ENCODE data around the gene PUS1.

PUS1 gene

GRCh38 chr12:131980263-131980662 is 51.2 kb downstream of the PUS1 start:
- TF ChIP-seq CTCF (IDR thresholded peaks at IDR 0.05; ENCODE audit: low read depth, low read length) = peak; percentile 2
- TF ChIP-seq MYC (IDR thresholded peaks at IDR 0.05; ENCODE audit: low read depth, low read length) = no peak
- no peak for DNase-seq (ENCODE audit: low read depth)
- H3K4me3 ChIP-seq (ENCODE audit: low read depth, low read length) = no peak overlapping the region

- no peak overlapping the region for H3K4me3 ChIP-seq (ENCODE audit: low read depth, low read length)
- TF ChIP-seq POLR2A (IDR thresholded peaks at IDR 0.05; ENCODE audit: extremely low read depth, insufficient read length) = no peak
- no peak for DNase-seq (ENCODE audit: low read depth)
Measured at GRCh38 chr12:131981388-131981787, 52.3 kb downstream of the PUS1 start.

GRCh38 chr12:131982041-131982440 is 53.0 kb downstream of the PUS1 start:
- TF ChIP-seq CTCF (IDR thresholded peaks at IDR 0.05; ENCODE audit: low read depth, low read length) (no peak), MYC (IDR thresholded peaks at IDR 0.05; ENCODE audit: low read depth, low read length) (no peak)
- DNase-seq (ENCODE audit: low read depth) = no peak
- H3K4me3 ChIP-seq (ENCODE audit: low read depth, low read length) = no peak overlapping the region

GRCh38 chr12:131983026-131983425 is 54.0 kb downstream of the PUS1 start:
- no peak overlapping the region for H3K4me3 ChIP-seq (ENCODE audit: low read depth, low read length)
- TF ChIP-seq CTCF (IDR thresholded peaks at IDR 0.05; ENCODE audit: low read depth, low read length) (no peak), MAX (IDR thresholded peaks at IDR 0.05; ENCODE audit: low read depth, low read length) (no peak), MYC (IDR thresholded peaks at IDR 0.05; ENCODE audit: low read depth, low read length) (no peak), POLR2A (IDR thresholded peaks at IDR 0.05; ENCODE audit: extremely low read depth, insufficient read length) (no peak)
- DNase-seq (ENCODE audit: low read depth) = no peak

GRCh38 chr12:131983554-131983953 is 54.5 kb downstream of the PUS1 start:
- TF ChIP-seq CTCF (IDR thresholded peaks at IDR 0.05; ENCODE audit: low read depth, low read length) (no peak), MYC (IDR thresholded peaks at IDR 0.05; ENCODE audit: low read depth, low read length) (no peak), MAX (IDR thresholded peaks at IDR 0.05; ENCODE audit: low read depth, low read length) (no peak), POLR2A (IDR thresholded peaks at IDR 0.05; ENCODE audit: extremely low read depth, insufficient read length) (no peak)
- H3K4me3 ChIP-seq (ENCODE audit: low read depth, low read length) = no peak overlapping the region
- no peak for DNase-seq (ENCODE audit: low read depth)

GRCh38 chr12:131984334-131984733 is 55.3 kb downstream of the PUS1 start:
- DNase-seq (ENCODE audit: low read depth) = peak; percentile 44
- H3K4me3 ChIP-seq (ENCODE audit: low read depth, low read length) = no peak overlapping the region
- TF ChIP-seq MAX (IDR thresholded peaks at IDR 0.05; ENCODE audit: low read depth, low read length) = no peak
- no peak for TF ChIP-seq CTCF (IDR thresholded peaks at IDR 0.05; ENCODE audit: low read depth, low read length)
- no peak for TF ChIP-seq MYC (IDR thresholded peaks at IDR 0.05; ENCODE audit: low read depth, low read length)
- TF ChIP-seq POLR2A (IDR thresholded peaks at IDR 0.05; ENCODE audit: extremely low read depth, insufficient read length) = no peak

GRCh38 chr12:131985510-131985875 is 56.4 kb downstream of the PUS1 start:
- peak; percentile 93 for DNase-seq (ENCODE audit: low read depth)
- peak overlapping the region; percentile 44 for H3K4me3 ChIP-seq (ENCODE audit: low read depth, low read length)

Measured in NB4 (cell line).